Spinal cord (tissue), 10 donors: ENCODE measurements around the gene MBOAT7. TPM values are rescaled to one million over a fixed set of nuclear protein-coding genes. Genes with fewer than 3 reads are reported as not detected.
"Not testable (repeated sequence)": the region's sequence is repeated elsewhere in the genome, so short reads cannot be mapped to it uniquely, and the experiment has no call there.

ENCODE experiments used
- DNase-seq, 6 donors: peaks; one replicate each; pipeline versions ENCODE4 v3.0.0 to v3.0.0-alpha.2; 2013 to 2015; ENCODE audit warnings: low spot score in 6 of 6, low read depth in 4 of 6
- H3K27ac ChIP-seq: one replicate; pipeline ENCODE4 v1.5.1; 2013; ENCODE audit warnings: low read depth, low read length, control low read depth
- H3K27me3 ChIP-seq: one replicate; pipeline ENCODE4 v1.6.1; 2013; ENCODE audit warnings: low read length; ENCODE audit not compliant: control insufficient read depth, insufficient read depth
- H3K36me3 ChIP-seq: one replicate; pipeline ENCODE4 v1.6.1; 2013; ENCODE audit warnings: low read length; ENCODE audit not compliant: control insufficient read depth, insufficient read depth
- H3K4me1 ChIP-seq: one replicate; pipeline ENCODE4 v1.6.1; 2013; ENCODE audit warnings: low read length; ENCODE audit not compliant: control insufficient read depth, insufficient read depth
- H3K4me3 ChIP-seq: one replicate; pipeline ENCODE4 v1.5.1; 2013; ENCODE audit warnings: low read depth, low read length, control low read depth
- H3K9me3 ChIP-seq: one replicate; pipeline ENCODE4 v1.6.1; 2013; ENCODE audit warnings: low read length; ENCODE audit not compliant: control insufficient read depth, insufficient read depth
- WGBS: methylation state at CpG from one replicate; pipeline ENCODE4 v1.1.5; 2013; ENCODE audit warnings: missing lambda C conversion rate; ENCODE audit not compliant: insufficient coverage; 5-methylcytosine and 5-hydroxymethylcytosine counted together
- polyA plus RNA-seq, 2 donors: library from polyadenylated mRNA; unstranded; fragments of 120-200 nt; gene quantifications; one replicate each; pipeline ENCODE4 v1.2.1, GENCODE V29; 2013; ENCODE audit not compliant: insufficient read length in 2 of 2
- total RNA-seq, 2 donors: library from RNA; depleted of rRNA in 1 of 2; stranded (reverse); fragments of 120-200 nt in 1 of 2; fragments of >200 nt in 1 of 2; gene quantifications; one replicate each; pipeline versions ENCODE4 v1.2.3 to v1.2.4, GENCODE V29; 2013 to 2014
- donor health status: healthy.

Gene MBOAT7
- total and polyA plus RNA-seq, 4 donors: 31.6 to 112 (median 70.7) TPM

DNA sequence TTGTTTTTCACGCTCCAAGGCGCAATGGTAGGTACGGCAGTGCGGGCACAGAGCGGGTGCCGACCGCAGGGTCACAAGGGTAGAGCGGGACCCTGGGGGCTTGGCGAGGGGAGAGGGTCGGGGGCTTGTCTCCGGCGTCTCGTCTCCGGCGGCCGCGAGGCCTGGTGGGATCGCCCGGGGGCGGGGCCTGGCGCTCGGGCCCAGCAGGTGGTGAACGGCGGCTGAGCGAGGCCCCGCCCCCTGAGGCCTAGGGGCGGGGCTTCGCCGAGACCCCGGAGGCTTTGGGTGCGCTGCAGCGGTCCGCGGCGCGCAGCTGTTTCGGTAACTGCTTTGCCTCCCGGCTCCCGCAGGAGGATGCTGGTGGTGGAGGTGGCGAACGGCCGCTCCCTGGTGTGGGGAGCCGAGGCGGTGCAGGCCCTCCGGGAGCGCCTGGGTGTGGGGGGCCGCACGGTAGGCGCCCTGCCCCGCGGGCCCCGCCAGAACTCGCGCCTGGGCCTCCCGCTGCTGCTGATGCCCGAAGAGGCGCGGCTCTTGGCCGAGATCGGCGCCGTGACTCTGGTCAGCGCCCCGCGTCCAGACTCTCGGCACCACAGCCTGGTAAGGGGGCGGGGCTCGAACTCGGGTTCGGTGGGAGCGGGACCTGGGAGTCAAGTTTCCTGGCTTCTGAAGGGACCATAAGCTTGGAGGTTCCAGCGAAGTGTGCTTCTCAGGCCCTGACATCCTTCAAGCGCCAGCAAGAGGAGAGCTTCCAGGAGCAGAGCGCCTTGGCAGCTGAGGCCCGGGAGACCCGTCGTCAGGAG lies 1.8 kb upstream of the MBOAT7 start, which contains the start of gene TSEN34:
TSS of gene TSEN34 (plus strand) at position 298 of the 800 bp plus-strand sequence. CDS start at position 355, 57 bp downstream.
- Histone ChIP-seq H3K36me3 (peaks cover 48% of the 10 kb centered on the region), H3K27ac (peak within 1 kb of the TSS; percentile 100), H3K4me3 (peak within 1 kb of the TSS; percentile 92), H3K27me3 (no peaks in the 10 kb centered on the region), H3K4me1 (peaks cover 24% of the 10 kb centered on the region), H3K9me3 (no peaks in the 10 kb centered on the region)
- DNase-seq: peak in 3 of 6 donors; percentile 64 to 82 (median 82)
- WGBS: under 1% methylated on average over 77 of the region's 77 CpGs

DNA sequence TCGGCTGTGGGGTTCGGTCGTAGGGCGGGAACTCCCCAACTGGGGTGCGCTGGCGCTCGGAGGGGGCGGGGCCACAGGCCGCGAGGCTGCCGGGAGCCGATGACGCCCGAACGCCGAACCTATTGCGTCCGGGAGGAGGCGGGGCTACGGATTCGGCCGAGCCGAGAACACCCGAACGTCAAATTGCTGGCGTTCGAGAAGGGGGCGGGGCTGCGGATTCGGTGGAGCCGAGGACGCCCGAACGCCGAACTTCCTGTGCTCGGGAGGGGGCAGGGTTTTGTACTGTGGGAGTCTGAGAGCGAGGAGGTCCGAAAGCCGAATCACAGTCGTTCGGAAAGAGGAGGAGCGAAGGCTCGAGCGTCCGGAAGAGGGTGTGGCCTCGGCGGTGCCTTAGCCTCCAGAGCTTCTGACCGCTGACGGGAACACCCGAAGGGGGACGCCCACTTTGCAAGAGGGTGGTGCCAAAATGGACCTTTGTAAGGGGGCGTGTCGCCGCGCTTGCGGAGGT lies 1.2 kb upstream of the MBOAT7 start:
- peak overlapping the region; percentile 100 for H3K27ac ChIP-seq
- H3K36me3 ChIP-seq: peaks cover 46% of the 10 kb centered on the region
- peaks cover 24% of the 10 kb centered on the region for H3K4me1 ChIP-seq
- H3K4me3 ChIP-seq: peak overlapping the region; percentile 92
- H3K9me3 ChIP-seq: no peaks in the 10 kb centered on the region
- H3K27me3 ChIP-seq: no peaks in the 10 kb centered on the region
- under 1% methylated on average over 56 of the region's 56 CpGs for WGBS
- peak; percentile 98 to 100 (median 100) for DNase-seq

DNA sequence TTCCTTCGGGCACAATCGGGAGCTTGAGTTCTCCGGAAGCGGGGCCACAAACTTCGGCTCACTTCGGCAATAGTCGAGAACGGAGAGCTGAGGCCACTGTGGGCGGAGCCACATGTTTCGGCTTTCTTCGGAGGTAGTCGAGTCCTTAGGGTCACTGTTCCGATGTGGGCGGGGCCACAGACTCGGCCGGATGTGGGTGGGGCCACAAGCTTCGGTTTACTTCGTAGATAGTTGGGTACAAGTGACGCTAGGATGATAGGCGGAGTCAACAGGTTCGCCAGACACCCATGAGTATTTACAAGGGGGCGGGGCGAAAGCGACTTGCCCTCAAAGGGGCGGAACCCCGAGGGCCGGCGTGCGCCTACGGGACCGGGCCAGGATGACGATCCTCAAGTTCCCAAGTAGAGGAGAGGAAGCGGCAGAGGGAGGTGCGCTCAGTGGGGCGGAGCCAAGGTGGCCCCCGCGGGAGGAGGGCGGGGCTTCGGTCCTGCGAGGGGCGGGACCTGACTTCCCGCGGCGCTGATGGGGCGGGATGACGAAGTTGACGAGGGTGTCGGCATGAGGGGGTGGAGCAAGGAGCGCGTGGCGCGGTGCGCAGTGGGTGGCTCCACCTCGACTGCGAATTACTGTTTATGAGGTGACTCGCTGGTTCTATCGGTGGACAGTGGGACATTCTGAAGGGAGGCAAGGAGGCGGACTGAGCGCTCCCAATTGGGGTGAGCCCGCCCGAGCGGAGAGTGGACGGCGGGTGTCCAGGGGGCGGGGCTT lies 539 bp upstream of the MBOAT7 start:
- Histone ChIP-seq H3K4me3 (peak overlapping the region; percentile 92), H3K4me1 (peaks cover 24% of the 10 kb centered on the region), H3K36me3 (peaks cover 44% of the 10 kb centered on the region), H3K27ac (peak overlapping the region; percentile 100), H3K27me3 (no peaks in the 10 kb centered on the region), H3K9me3 (no peaks in the 10 kb centered on the region)
- DNase-seq: peak; percentile 100
- 0% methylated on average over 65 of the region's 65 CpGs for WGBS

DNA sequence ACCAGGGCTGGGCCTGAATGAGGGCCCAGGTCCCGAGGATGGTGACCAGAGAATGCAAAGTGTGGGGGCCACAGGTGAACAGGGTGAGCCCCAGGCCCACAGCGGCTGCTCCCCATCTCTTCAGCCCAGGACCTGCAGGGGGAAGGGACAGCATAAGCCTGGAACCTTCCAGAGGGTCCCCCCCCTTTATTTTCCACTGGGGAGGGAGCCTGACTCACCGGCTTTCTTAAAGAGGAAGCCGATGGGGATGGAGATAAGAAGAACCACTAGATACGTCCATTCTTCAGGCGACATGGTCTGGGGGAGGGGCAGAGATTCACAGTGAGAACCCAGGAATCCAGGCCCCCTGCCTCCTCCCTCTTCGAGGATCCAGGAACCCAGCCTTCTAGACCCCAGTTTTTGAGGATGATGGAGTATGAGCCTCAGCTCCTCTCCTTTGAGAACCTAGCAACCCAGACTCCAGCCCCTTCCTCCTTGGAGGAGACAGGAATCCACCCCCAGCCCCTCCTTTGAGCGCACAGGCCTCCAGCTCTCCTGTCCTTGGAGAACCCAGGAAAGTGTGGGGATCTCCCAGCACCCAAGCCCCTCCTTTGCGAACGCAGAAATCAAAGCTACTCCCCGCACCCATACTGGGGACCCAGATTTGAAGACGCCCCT lies 1.0 kb downstream of the MBOAT7 start:
- H3K27ac ChIP-seq: peak overlapping the region; percentile 100
- DNase-seq: no peak
- H3K9me3 ChIP-seq: no peaks in the 10 kb centered on the region
- peak overlapping the region; percentile 62 for H3K4me3 ChIP-seq
- peaks cover 46% of the 10 kb centered on the region for H3K36me3 ChIP-seq
- 33% methylated on average over 8 of the region's 12 CpGs for WGBS
- H3K4me1 ChIP-seq: peaks cover 24% of the 10 kb centered on the region
- no peaks in the 10 kb centered on the region for H3K27me3 ChIP-seq

DNA sequence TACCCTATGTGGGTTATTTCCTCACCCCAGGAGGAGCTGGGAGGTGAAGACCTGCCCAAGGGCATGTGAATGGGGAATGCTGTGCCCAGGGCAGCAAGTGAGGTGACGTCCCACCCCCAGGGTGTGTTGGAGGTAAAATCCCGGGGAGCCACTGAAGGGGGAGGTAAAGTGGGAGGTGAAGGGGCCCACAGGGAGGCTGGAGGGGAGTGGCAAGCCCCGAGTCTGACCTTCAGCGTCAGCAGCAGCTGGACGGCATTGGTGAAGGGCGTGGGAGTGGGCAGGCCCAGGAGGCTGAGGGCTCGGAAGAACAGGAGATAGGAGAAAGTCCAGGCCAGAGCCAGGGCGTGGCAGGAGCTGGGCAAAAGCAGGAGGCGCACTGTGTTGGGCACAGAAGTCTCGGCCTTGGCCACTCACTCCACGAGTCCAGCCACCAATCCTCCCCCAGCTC lies 2.4 kb downstream of the MBOAT7 start:
- no peak for DNase-seq
- 91% methylated on average over 7 of the region's 11 CpGs for WGBS
- Histone ChIP-seq H3K9me3 (no peaks in the 10 kb centered on the region), H3K36me3 (peaks cover 41% of the 10 kb centered on the region), H3K27ac (no peak overlapping the region), H3K4me1 (peaks cover 18% of the 10 kb centered on the region), H3K27me3 (no peaks in the 10 kb centered on the region), H3K4me3 (no peak overlapping the region)

DNA sequence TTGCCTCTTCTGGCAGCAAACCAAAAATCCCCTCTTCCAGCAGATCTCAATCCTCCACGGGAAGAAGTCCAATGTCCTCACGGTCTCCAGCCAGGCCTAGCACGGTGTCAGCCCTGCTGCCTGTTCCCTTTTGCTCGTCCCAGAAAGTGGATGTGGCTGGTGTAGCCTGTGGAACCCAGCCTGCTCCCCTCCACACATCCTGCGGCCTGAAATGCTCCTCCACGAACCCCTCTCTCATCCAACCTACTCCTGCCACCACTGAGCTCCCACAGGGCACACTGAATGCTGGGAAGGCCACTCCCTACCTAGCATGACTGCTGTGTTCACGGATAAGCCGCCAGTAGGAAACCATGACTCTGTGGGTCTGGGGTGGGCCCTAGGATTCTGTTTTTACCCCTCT lies 3.0 kb downstream of the MBOAT7 start:
- no peaks in the 10 kb centered on the region for H3K27me3 ChIP-seq
- H3K4me1 ChIP-seq: peaks cover 12% of the 10 kb centered on the region
- H3K36me3 ChIP-seq: peaks cover 42% of the 10 kb centered on the region
- WGBS: 89% methylated on average over 7 of the region's 8 CpGs
- no peaks in the 10 kb centered on the region for H3K9me3 ChIP-seq
- DNase-seq: no peak
- no peak overlapping the region for H3K27ac ChIP-seq
- no peak overlapping the region for H3K4me3 ChIP-seq

DNA sequence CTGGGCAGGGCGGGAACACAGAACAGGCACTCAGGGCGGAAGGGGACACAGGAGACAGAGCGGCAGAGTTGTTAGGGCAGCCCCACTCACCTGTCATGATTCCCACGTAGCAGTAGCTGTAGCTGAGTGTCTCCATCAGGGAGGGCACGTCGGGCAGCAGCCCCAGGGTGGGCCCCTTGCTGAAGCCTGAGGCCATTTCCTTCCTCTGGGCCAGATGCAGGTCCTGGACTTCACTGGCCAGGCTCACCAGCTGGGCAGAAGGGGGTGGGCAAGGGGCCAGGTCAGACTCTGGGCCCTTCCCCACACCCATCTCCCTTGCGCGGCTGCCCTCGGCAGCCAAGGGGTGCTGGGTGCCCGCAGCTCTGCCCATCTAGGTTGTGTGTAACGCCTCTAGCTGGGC lies 5.9 kb downstream of the MBOAT7 start:
- no peak for DNase-seq
- WGBS: 91% methylated on average over 11 of the region's 11 CpGs
- peaks cover 58% of the 10 kb centered on the region for H3K36me3 ChIP-seq
- H3K27me3 ChIP-seq: no peaks in the 10 kb centered on the region
- no peak overlapping the region for H3K27ac ChIP-seq
- peaks cover 30% of the 10 kb centered on the region for H3K4me1 ChIP-seq
- H3K4me3 ChIP-seq: no peak overlapping the region
- no peaks in the 10 kb centered on the region for H3K9me3 ChIP-seq

DNA sequence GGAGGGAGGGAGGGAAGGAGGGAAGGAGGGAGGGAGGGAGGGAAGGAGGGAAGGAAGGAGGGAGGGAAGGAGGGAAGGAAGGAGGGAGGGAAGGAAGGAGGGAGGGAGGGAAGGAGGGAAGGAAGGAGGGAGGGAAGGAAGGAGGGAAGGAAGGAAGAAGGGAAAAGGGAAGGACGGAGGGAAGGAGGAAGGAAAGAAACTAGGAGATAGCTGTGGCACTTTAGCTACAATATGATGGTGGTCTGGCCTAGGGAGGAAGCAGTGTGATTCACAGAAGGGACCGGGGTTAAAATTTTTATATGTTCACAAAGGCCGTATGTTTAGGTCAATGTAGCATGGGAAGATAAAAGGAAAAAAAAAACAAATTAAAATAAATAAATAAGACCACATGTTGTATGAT lies 7.5 kb downstream of the MBOAT7 start:
- H3K27ac ChIP-seq, H3K4me3 ChIP-seq, DNase-seq, H3K9me3 ChIP-seq, H3K27me3 ChIP-seq: not testable (repeated sequence)
- H3K36me3 ChIP-seq: peaks cover 54% of the 10 kb centered on the region
- 90% methylated on average over 1 of the region's 3 CpGs for WGBS
- peaks cover 25% of the 10 kb centered on the region for H3K4me1 ChIP-seq

DNA sequence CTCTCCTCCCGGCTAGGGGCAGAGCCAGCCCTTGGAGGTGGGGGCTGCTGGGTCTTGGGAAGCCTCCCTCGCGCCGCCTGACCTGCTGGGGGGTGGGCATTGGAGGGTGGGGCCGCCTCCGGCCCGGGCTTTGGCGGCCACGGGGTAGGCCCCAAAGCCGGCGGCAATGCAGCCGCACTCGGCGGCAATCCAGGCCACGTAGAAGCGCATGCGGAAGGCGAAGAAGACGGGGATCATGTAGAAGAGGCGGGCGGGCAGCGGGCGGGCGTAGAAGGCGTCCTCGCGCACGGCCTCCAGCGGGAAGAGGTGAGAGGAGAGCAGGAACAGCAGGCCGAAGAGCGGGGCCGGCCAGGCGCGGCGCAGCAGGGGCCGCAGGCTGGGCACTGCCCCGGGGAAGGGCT lies 8.7 kb downstream of the MBOAT7 start:
- no peak for DNase-seq
- Histone ChIP-seq H3K27ac (peak overlapping the region; percentile 64), H3K9me3 (no peaks in the 10 kb centered on the region), H3K4me3 (no peak overlapping the region), H3K36me3 (peaks cover 54% of the 10 kb centered on the region), H3K27me3 (no peaks in the 10 kb centered on the region), H3K4me1 (peaks cover 25% of the 10 kb centered on the region)
- WGBS: 80% methylated on average over 34 of the region's 37 CpGs
